HepG2 (cell line): Measurements from ENCODE around the gene EBF3. TPM values are rescaled to one million over a fixed set of nuclear protein-coding genes. Genes with fewer than 3 reads are reported as not detected.

Experiments used
- CEBPG ChIP-seq: IDR thresholded peaks from 2 replicates; pipeline ENCODE4 v1.6.1; 2016
- E2F2 ChIP-seq: sonication (generic); formaldehyde crosslinking; IDR thresholded peaks from 2 replicates; pipeline ENCODE4 v1.4.0; 2020; ENCODE audit warnings: missing genetic modification reagents, borderline replicate concordance
- FOXA3 ChIP-seq: IDR thresholded peaks from 2 replicates; pipeline ENCODE4 v1.6.1; 2016; ENCODE audit warnings: missing genetic modification reagents, missing compliant biosample characterization
- HNRNPH1 ChIP-seq: fragments of 200-400 bp; formaldehyde crosslinking; optimal IDR thresholded peaks from 2 replicates; pipeline ENCODE3; 2017; ENCODE audit warnings: mild to moderate bottlenecking, low read depth, low read length
- KLF12 ChIP-seq: sonication (generic); formaldehyde crosslinking; IDR thresholded peaks from 2 replicates; pipeline ENCODE4 v1.4.0; 2020; ENCODE audit warnings: missing genetic modification reagents, borderline replicate concordance
- MIER3 ChIP-seq: IDR thresholded peaks from 2 replicates; pipeline ENCODE4 v1.6.1; 2016; ENCODE audit warnings: missing compliant biosample characterization, borderline replicate concordance
- POGK ChIP-seq: sonication (generic); formaldehyde crosslinking; conservative IDR thresholded peaks from 2 replicates; pipeline ENCODE4 v1.8.0; 2022; ENCODE audit warnings: mild to moderate bottlenecking, moderate library complexity, missing genetic modification reagents
- RFX1 ChIP-seq: fragments of 450-650 bp; IDR thresholded peaks from 2 replicates; pipeline ENCODE4 v1.6.1; 2017
- RORA ChIP-seq: sonication (generic); formaldehyde crosslinking; IDR thresholded peaks from 2 replicates; pipeline ENCODE4 v1.5.0; 2020; ENCODE audit warnings: mild to moderate bottlenecking, missing genetic modification reagents, moderate library complexity
- TCF12 ChIP-seq, 2 experiments: fragments of 450-650 bp in 1 of 2; sonication (generic) in 1 of 2; formaldehyde crosslinking in 1 of 2; IDR thresholded peaks; 2 replicates each; pipeline versions ENCODE4 v1.6.1 to v1.8.0; 2017 to 2022; ENCODE audit warnings: antibody characterized with exemption in 1 of 2, mild to moderate bottlenecking in 1 of 2, missing genetic modification reagents in 1 of 2, moderate library complexity in 1 of 2
- microRNA-seq: library from miRNA; unstranded; fragments of <30 nt; microRNA quantifications from one replicate; pipeline ENCODE4, GENCODE V29; 2020
- polyA plus RNA-seq, 8 experiments: library from polyadenylated mRNA; depleted of rRNA in 3 of 8; stranded (reverse) in 7 of 8; unstranded in 1 of 8; fragments of >200 nt; fragmentation: Illumina TruSeq in 4 of 8; extraction: Trizol in 4 of 8; gene quantifications; 2 replicates each; pipeline versions ENCODE4 v1.2.1 to v1.2.3, GENCODE V29; 2011 to 2016; ENCODE audit warnings: low read depth in 4 of 8, missing spikeins in 1 of 8, mixed read lengths in 1 of 8; ENCODE audit not compliant: insufficient read depth in 1 of 8
- small RNA-seq, 3 experiments: library from RNA; depleted of rRNA; stranded (forward); fragments of <200 nt; gene quantifications; one replicate each; pipeline ENCODE3, GENCODE V24; 2012; ENCODE audit warnings: low read depth in 2 of 3, low replicate concordance in 1 of 3; ENCODE audit not compliant: insufficient read length in 3 of 3, insufficient read depth in 2 of 3
- total RNA-seq, 5 experiments: library from RNA; depleted of rRNA; stranded (reverse); fragments of >200 nt; fragmentation: Illumina TruSeq; extraction: Trizol; gene quantifications; 2 replicates each; pipeline ENCODE4 v1.2.3, GENCODE V29; 2016; ENCODE audit warnings: low read depth in 1 of 5
- TF ChIP-seq, protein P1 (sequence below): sonication (generic); formaldehyde crosslinking; IDR thresholded peaks from 2 replicates; pipeline ENCODE4 v1.8.0; 2023; ENCODE audit warnings: mild to moderate bottlenecking, missing genetic modification reagents
- TF ChIP-seq, protein P2 (sequence below): sonication (generic); formaldehyde crosslinking; IDR thresholded peaks from 2 replicates; pipeline ENCODE4 v1.4.0; 2020; ENCODE audit warnings: missing genetic modification reagents, borderline replicate concordance

EBF3 gene
- total and polyA plus RNA-seq, 2 of the 13 experiments (the other 11 are each of a cell fraction or from before 2014, with no cell fraction given), result not detected

DNA sequence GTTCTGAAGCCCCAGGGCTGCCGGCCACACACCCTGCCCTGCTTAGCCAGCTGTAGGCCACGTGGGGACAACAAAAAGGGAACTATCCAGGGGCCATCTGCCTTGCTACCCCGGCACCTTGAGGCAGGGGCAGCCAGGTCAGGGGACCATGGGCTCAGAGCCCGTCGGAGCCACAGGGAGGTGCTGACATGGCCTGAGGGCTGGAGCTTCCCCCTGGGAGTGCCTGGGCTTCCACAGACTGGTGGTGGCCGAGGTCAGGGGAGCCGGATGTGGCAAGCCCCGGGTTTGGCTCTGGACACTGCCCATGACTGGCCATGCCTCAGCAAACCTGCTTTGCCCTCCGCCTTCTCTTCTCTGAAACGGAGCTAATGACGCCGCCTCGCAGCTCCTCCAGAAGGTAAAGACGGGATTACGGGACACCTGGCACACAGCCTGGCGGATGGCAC lies 178.5 kb downstream of the EBF3 start (continued):
- no peak for TF ChIP-seq TCF12 (IDR thresholded peaks at IDR 0.05)
- no peak for TF ChIP-seq TCF12 (CRISPR knock-in tag; IDR thresholded peaks at IDR 0.05)
- no peak for TF ChIP-seq HNRNPH1
- TF ChIP-seq, protein P1, sequence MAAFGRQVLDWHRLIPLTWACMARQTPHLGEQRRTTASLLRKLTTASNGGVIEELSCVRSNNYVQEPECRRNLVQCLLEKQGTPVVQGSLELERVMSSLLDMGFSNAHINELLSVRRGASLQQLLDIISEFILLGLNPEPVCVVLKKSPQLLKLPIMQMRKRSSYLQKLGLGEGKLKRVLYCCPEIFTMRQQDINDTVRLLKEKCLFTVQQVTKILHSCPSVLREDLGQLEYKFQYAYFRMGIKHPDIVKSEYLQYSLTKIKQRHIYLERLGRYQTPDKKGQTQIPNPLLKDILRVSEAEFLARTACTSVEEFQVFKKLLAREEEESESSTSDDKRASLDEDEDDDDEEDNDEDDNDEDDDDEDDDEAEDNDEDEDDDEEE (CRISPR knock-in tag), result no peak
- no peak for TF ChIP-seq POGK (CRISPR knock-in tag)
- TF ChIP-seq, protein P2, sequence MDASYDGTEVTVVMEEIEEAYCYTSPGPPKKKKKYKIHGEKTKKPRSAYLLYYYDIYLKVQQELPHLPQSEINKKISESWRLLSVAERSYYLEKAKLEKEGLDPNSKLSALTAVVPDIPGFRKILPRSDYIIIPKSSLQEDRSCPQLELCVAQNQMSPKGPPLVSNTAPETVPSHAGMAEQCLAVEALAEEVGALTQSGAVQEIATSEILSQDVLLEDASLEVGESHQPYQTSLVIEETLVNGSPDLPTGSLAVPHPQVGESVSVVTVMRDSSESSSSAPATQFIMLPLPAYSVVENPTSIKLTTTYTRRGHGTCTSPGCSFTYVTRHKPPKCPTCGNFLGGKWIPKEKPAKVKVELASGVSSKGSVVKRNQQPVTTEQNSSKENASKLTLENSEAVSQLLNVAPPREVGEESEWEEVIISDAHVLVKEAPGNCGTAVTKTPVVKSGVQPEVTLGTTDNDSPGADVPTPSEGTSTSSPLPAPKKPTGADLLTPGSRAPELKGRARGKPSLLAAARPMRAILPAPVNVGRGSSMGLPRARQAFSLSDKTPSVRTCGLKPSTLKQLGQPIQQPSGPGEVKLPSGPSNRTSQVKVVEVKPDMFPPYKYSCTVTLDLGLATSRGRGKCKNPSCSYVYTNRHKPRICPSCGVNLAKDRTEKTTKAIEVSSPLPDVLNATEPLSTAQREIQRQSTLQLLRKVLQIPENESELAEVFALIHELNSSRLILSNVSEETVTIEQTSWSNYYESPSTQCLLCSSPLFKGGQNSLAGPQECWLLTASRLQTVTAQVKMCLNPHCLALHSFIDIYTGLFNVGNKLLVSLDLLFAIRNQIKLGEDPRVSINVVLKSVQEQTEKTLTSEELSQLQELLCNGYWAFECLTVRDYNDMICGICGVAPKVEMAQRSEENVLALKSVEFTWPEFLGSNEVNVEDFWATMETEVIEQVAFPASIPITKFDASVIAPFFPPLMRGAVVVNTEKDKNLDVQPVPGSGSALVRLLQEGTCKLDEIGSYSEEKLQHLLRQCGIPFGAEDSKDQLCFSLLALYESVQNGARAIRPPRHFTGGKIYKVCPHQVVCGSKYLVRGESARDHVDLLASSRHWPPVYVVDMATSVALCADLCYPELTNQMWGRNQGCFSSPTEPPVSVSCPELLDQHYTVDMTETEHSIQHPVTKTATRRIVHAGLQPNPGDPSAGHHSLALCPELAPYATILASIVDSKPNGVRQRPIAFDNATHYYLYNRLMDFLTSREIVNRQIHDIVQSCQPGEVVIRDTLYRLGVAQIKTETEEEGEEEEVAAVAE (CRISPR knock-in tag), result no peak
- no peak for TF ChIP-seq RORA
- no peak for TF ChIP-seq E2F2
- no peak for TF ChIP-seq CEBPG (CRISPR knock-in tag)
- no peak for TF ChIP-seq MIER3 (CRISPR knock-in tag)
- no peak for TF ChIP-seq RFX1
- no peak for TF ChIP-seq FOXA3
- TF ChIP-seq KLF12 (CRISPR knock-in tag), result no peak

Small RNA genes lying within 50 kb of the gene (microRNA-seq; reads per million reads assigned to microRNA genes)
- gene MIR4297, result not detected

Small RNA genes lying within 50 kb of the gene (small RNA-seq; reads per million reads assigned to genes)
- 0 reads per million in 3 experiments for gene AL354950.2
- 0 reads per million in 3 experiments for gene MIR4297

Other genes with a start within 250 kb of the EBF3 start
- gene C10orf143, start 146.6 kb upstream of the EBF3 start, total RNA-seq (2016; rRNA removed; fragmentation: Illumina TruSeq; extraction: Trizol), result 0.84 and 0.91 TPM in 2 replicates
- 0.21 and 0.42 TPM in 2 replicates for gene C10orf143, start 146.6 kb upstream of the EBF3 start, polyA plus RNA-seq (2011; rRNA removed)
- 135 and 185 TPM in 2 replicates for gene GLRX3, start 172.1 kb upstream of the EBF3 start, total RNA-seq (2016; rRNA removed; fragmentation: Illumina TruSeq; extraction: Trizol)
- gene GLRX3, start 172.1 kb upstream of the EBF3 start, polyA plus RNA-seq (2011; rRNA removed), result 67.1 and 91.4 TPM in 2 replicates